IPS-NIHi11 (cell line): Measurements from ENCODE around the gene WWC2.

Source experiments
- DNase-seq: peaks from one replicate; pipeline ENCODE4 v3.0.0; 2012; ENCODE audit warnings: mixed read lengths, low spot score

Gene WWC2

DNA sequence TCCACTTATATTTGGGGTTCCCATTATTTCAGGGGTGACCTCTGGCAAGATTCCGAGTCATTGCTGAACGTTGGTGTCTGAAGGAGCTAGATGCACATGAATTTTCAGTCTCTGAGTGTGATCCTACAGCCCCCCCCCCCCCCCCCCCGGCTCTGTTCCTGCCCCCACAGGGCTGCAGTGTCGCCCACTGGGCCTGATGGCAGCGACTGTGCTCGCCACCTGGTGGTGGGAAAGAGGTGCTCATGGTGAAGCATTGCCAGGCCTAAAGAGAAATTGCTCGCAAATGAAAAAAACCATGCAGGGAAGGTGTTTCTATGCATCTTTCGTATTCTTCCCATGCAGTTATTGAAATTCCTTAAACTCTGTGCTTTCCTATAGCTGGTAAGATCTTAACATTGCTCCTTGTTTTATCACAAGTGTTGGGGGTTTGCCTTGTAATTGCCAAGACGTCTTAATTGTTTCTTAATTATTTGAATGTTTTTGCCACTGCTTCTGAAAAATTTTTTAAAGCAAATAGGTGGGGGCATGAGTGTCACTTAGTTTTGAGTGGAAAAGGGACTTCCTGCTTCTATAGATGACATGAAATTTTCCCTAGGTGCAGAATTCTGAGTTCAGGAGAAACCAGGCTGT is 157.8 kb downstream of the WWC2 start:
- DNase-seq, result peak; percentile 80

GRCh38 chr4:183257808-183258207 is 158.8 kb downstream of the WWC2 start:
- DNase-seq, result no peak

GRCh38 chr4:183260491-183261151 is 161.6 kb downstream of the WWC2 start:
- no peak for DNase-seq

- DNase-seq, result peak; percentile 79
Observed at GRCh38 chr4:183261953-183262775, 163.1 kb downstream of the WWC2 start.

DNA sequence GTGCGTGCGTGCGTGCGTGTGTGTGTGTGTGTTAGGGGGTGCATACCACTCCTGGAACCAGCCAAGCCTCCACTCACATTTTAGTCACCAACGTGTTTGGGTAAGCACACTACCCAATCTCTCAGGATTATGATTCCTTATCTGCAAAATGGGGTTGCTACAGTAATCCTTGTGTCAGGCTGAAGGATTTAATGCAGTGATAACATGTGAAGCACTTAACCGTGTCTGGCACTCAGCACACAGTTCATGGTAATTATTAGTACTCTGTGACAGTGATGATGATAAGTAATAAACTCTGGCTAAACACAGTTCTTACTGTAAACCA is 163.7 kb downstream of the WWC2 start:
- no peak for DNase-seq

- DNase-seq, result no peak
Observed at GRCh38 chr4:183263787-183264386, 164.8 kb downstream of the WWC2 start.

DNA sequence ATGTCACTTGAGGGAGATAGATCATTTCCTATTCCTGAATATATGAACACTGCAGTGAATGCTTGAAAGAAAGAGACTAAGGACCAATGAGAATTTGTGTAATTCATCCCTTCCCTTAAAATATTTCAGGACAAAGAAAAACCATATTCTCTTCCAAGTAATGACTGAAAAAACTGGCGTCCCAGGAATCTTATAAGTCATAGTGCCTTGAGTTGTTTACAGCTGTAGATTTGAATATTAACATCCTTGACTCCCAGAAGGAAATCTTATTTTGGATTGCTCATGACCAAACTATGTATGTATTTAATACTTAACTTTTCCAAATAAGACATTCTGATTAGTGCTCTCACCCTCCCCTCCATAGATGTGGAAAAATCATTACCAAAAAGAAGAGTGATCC is 165.6 kb downstream of the WWC2 start:
- DNase-seq, result no peak

DNA sequence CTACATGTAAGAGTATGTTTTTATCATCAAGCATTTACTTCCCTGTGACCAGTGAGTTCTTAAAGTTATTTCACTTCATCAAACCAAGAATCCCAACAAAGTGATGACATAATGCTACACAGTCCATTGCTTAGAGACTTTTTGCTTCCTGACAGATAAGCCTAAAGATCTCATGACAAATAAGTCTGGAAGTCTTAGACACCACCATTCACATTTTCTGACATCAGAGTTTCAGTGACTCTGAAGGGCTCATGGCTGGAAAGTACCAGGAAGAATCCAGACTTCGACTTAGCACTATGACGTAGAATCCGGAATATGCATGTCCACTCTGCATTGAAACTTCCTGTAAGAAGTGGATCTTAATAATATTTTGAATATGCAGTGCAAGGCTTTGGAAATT is 167.3 kb downstream of the WWC2 start:
- DNase-seq, result no peak

DNA sequence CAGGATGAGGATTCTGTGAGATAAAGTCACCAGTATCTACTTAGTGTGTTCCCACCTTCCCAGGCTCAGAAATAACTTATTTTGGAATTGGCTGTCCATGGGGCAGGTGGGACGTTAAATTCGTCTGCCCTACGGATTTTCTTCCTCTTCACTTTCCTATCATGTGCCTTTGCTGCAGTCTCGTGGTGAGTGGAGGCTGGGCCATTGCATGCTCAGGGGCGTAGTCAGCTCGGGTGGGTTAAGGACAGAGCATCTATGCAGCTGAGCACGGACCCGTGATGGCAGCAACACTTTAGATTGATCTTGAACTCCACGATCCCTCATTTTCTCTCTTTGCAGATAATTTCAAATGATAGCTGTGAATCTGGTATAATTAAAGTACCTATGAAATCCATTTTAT is 169.5 kb downstream of the WWC2 start:
- no peak for DNase-seq

GRCh38 chr4:183272384-183272783 is 173.3 kb downstream of the WWC2 start:
- DNase-seq, result no peak

GRCh38 chr4:183276106-183276505 is 177.0 kb downstream of the WWC2 start:
- DNase-seq, result no peak

- no peak for DNase-seq
Observed at GRCh38 chr4:183284258-183284785, 185.3 kb downstream of the WWC2 start.

DNA sequence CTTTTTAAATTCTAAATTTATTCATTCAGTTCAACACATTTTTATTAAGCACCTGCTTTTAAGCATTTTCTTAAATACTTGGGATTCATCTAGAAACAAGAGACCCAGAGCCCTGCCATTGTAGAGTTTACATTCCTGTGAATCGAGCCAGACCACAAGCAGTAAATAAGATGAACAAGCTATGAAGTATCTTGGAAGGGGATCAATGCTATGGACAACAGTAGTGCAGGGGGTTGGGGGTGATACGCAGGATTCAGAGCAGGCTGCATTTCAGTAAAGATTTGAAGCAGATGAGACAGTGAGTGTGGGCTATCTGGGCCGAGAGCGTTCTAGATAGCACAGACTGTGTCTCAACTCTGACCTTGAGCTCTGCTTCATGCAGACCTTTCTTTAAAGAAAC is 185.9 kb downstream of the WWC2 start:
- DNase-seq, result no peak

DNA sequence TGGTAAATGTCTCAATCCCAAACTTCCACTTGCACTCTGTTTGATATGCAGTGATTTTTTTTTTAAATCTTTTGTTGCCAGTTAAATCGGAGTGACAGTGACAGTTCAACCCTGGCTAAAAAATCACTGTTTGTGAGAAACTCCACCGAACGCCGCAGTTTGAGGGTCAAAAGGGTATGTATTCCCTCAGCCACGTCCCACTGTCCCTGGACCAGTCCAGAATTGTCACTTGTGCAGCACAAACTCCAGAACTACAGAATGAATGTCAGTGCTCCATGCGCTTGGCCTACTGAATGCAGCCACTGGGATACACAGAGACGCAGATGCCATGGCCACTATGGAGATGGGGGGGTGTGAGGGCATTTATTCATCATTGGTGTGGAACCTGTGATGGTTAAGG is 186.8 kb downstream of the WWC2 start:
- DNase-seq, result no peak

- no peak for DNase-seq
Observed at GRCh38 chr4:183286590-183287308, 187.7 kb downstream of the WWC2 start.

- no peak for DNase-seq
Observed at GRCh38 chr4:183287309-183287659, 188.2 kb downstream of the WWC2 start.

- DNase-seq, result no peak
Observed at GRCh38 chr4:183287677-183288076, 188.6 kb downstream of the WWC2 start.

GRCh38 chr4:183288955-183289354 is 189.9 kb downstream of the WWC2 start:
- DNase-seq, result no peak

- DNase-seq, result peak; percentile 55
Observed at GRCh38 chr4:183289688-183290087, 190.6 kb downstream of the WWC2 start.

- no peak for DNase-seq
Observed at GRCh38 chr4:183291070-183291469, 192.0 kb downstream of the WWC2 start.

DNA sequence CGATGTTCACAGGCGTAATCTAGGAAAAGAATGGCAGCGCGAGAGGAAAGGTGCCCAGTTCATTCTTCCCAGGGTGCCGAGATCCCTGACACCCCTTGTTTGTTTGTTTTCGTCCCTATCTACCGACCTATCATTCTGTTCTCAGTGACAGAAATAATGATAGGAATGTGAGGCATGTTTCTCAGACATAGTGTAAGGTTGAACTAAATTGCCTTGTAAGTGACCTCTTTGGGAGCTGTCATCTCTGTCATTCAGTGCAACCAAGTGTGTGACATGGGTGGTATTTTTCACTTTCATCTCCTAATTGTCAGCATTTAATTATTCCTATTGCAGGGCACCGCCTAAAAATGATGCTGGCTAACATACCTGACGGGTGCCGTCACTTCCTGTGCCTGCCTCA is 196.7 kb downstream of the WWC2 start:
- DNase-seq, result no peak

DNA sequence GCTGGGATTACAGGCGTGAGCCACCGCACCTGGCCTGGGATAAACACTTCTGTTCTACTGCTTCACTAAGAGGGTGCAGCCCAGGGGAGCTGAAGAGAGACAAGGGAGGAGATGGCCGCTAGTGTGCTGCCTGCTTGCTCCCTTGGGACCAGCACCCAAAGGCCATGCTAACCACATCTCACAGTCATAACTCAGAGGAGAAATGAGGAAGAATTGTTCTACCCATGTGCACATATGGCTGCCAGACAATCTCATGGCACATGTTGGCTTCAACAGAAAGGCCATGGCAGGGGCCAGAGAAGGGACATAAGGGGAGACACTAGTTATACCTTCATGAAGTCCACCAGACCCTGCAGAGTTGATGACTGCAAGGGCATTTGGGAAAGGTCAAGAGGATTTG is 198.6 kb downstream of the WWC2 start:
- no peak for DNase-seq
